Vagina (tissue), 2 donors: Measurements from ENCODE around the gene STC2. TPM values are rescaled to one million over a fixed set of nuclear protein-coding genes. Genes with fewer than 3 reads are reported as not detected.

Source experiments
- DNase-seq, 2 donors: peaks; one replicate each; pipeline ENCODE4 v3.0.0-alpha.2; 2017; ENCODE audit errors: extremely low spot score in 2 of 2
- H3K27ac ChIP-seq: fragments of 200-600 bp; sonication (generic); one replicate; pipeline ENCODE4 v1.5.1; 2019
- H3K27me3 ChIP-seq: fragments of 200-600 bp; sonication (generic); one replicate; pipeline ENCODE4 v1.5.1; 2019
- H3K36me3 ChIP-seq, 2 donors: fragments of 200-600 bp; sonication (generic); one replicate each; pipeline ENCODE4 v1.5.1; 2017 to 2019
- H3K4me1 ChIP-seq: fragments of 200-600 bp; sonication (generic); one replicate; pipeline ENCODE4 v1.5.1; 2019
- H3K4me3 ChIP-seq, 2 donors: fragments of 200-600 bp; sonication (generic); 1 replicate in 1 of 2; 2 replicates in 1 of 2; pipeline ENCODE4 v1.5.1; 2016 to 2019
- H3K9me3 ChIP-seq: fragments of 200-600 bp; sonication (generic); one replicate; pipeline ENCODE4 v1.5.1; 2019
- CTCF ChIP-seq, 3 experiments: fragments of 450-650 bp in 2 of 3; fragments of 200-600 bp in 1 of 3; sonication (generic) in 1 of 3; IDR thresholded peaks; one replicate each; pipeline ENCODE4 v1.5.1; 2017 to 2019; ENCODE audit warnings: antibody characterized with exemption in 3 of 3, mild to moderate bottlenecking in 2 of 3, moderate library complexity in 2 of 3
- POLR2A ChIP-seq, 2 donors: fragments of 450-650 bp; IDR thresholded peaks; one replicate each; pipeline ENCODE4 v1.6.1; 2017; ENCODE audit warnings: antibody characterized with exemption in 2 of 2, mild to moderate bottlenecking in 2 of 2, moderate library complexity in 2 of 2
- POLR2AphosphoS5 ChIP-seq, 2 donors: sonication (generic); formaldehyde crosslinking; IDR thresholded peaks; one replicate each; pipeline ENCODE4 v1.9.0; 2017; ENCODE audit warnings: antibody characterized with exemption in 2 of 2, mild to moderate bottlenecking in 2 of 2, low read depth in 1 of 2; ENCODE audit not compliant: insufficient read depth in 1 of 2
- intact Hi-C: fragments of 100-400 bp; cut with DNase I; formaldehyde crosslinking; loops from one replicate; pipeline ENCODE4 v1.15.1; 2023
- total RNA-seq: library from RNA; depleted of rRNA; stranded (reverse); fragments of >200 nt; gene quantifications from one replicate; pipeline ENCODE4 v1.2.3, GENCODE V29; 2016

STC2 gene
- total RNA-seq, 1 donor from 2014 or later, result 2.9 TPM

- TF ChIP-seq CTCF (IDR thresholded peaks at IDR 0.05), result no peak
- no peak for TF ChIP-seq POLR2AphosphoS5 (IDR thresholded peaks at IDR 0.05; ENCODE audit: insufficient read depth in 1 of 2, low read depth in 1 of 2)
- DNase-seq, result no peak
- Histone ChIP-seq H3K27ac (no peak overlapping the region), H3K4me1 (peaks cover 15% of the 10 kb centered on the region), H3K36me3 (no peaks in the 10 kb centered on the region), H3K27me3 (no peaks in the 10 kb centered on the region), H3K9me3 (no peaks in the 10 kb centered on the region), H3K4me3 (no peak overlapping the region)
- intact Hi-C loops, result no loop called here
Observed at GRCh38 chr5:173298213-173298926, 29.8 kb downstream of the STC2 start.

GRCh38 chr5:173297813-173298212 lies 30.4 kb downstream of the STC2 start:
- TF ChIP-seq CTCF (IDR thresholded peaks at IDR 0.05), result no peak
- TF ChIP-seq POLR2AphosphoS5 (IDR thresholded peaks at IDR 0.05; ENCODE audit: insufficient read depth in 1 of 2, low read depth in 1 of 2), result no peak
- no peak for TF ChIP-seq POLR2A (IDR thresholded peaks at IDR 0.05)
- Histone ChIP-seq H3K9me3 (no peaks in the 10 kb centered on the region), H3K4me1 (peaks cover 15% of the 10 kb centered on the region), H3K27me3 (no peaks in the 10 kb centered on the region), H3K27ac (no peak overlapping the region), H3K36me3 (no peaks in the 10 kb centered on the region), H3K4me3 (no peak overlapping the region)
- DNase-seq, result no peak
- intact Hi-C loops, result no loop called here

GRCh38 chr5:173296737-173297676 lies 31.2 kb downstream of the STC2 start:
- Histone ChIP-seq H3K9me3 (no peaks in the 10 kb centered on the region), H3K27me3 (no peaks in the 10 kb centered on the region), H3K4me3 (no peak overlapping the region), H3K4me1 (peaks cover 15% of the 10 kb centered on the region), H3K27ac (no peak overlapping the region), H3K36me3 (no peaks in the 10 kb centered on the region)
- no peak for TF ChIP-seq POLR2A (IDR thresholded peaks at IDR 0.05)
- no peak for TF ChIP-seq CTCF (IDR thresholded peaks at IDR 0.05)
- no peak for TF ChIP-seq POLR2AphosphoS5 (IDR thresholded peaks at IDR 0.05; ENCODE audit: insufficient read depth in 1 of 2, low read depth in 1 of 2)
- intact Hi-C loops, result no loop called here
- DNase-seq, result no peak

- no peak for DNase-seq
- Histone ChIP-seq H3K36me3 (no peaks in the 10 kb centered on the region), H3K4me3 (no peak overlapping the region), H3K27ac (no peak overlapping the region), H3K27me3 (no peaks in the 10 kb centered on the region), H3K9me3 (no peaks in the 10 kb centered on the region), H3K4me1 (peaks cover 15% of the 10 kb centered on the region)
- intact Hi-C loops, result loop anchor here (2.0 kb wide), 1 partner anchor 35 kb away; no protein-coding TSS in a partner anchor
- no peak for TF ChIP-seq POLR2AphosphoS5 (IDR thresholded peaks at IDR 0.05; ENCODE audit: insufficient read depth in 1 of 2, low read depth in 1 of 2)
- no peak for TF ChIP-seq POLR2A (IDR thresholded peaks at IDR 0.05)
- TF ChIP-seq CTCF (IDR thresholded peaks at IDR 0.05), result no peak
Observed at GRCh38 chr5:173295796-173296195, 32.4 kb downstream of the STC2 start.
